Neural cell (in vitro differentiated cells): ENCODE data around the gene PATL2. TPM values are rescaled to one million over a fixed set of nuclear protein-coding genes. Genes with fewer than 3 reads are reported as not detected.
A peak's percentile ranks its signal among the peaks of the same experiment; 100 is the strongest.

Experiments used
- H2AFZ ChIP-seq: fragments of 200-600, 300-800 bp; sonication (generic), shearing (Covaris generic); 2 replicates; pipeline ENCODE4 v1.6.0; 2014; ENCODE audit warnings: low read depth, mild to moderate bottlenecking, antibody characterized with exemption, low read length, moderate library complexity
- H3F3A ChIP-seq: fragments of 200-600 bp; shearing (Covaris generic); 2 replicates; pipeline ENCODE4 v1.6.1; 2016; ENCODE audit warnings: mild to moderate bottlenecking, moderate library complexity, mixed read lengths, antibody characterized with exemption, low read length; ENCODE audit not compliant: insufficient read depth, poor library complexity, severe bottlenecking
- H3K27ac ChIP-seq: fragments of 200-600, 300-800 bp; sonication (generic), shearing (Covaris generic); 2 replicates; pipeline ENCODE4 v1.5.1; 2014; ENCODE audit warnings: mild to moderate bottlenecking, low read length, moderate library complexity
- H3K27me3 ChIP-seq: fragments of 300-800, 200-600 bp; sonication (generic), shearing (Covaris generic); 2 replicates; pipeline ENCODE4 v1.6.0; 2014; ENCODE audit warnings: mild to moderate bottlenecking, low read depth, low read length, moderate library complexity; ENCODE audit not compliant: insufficient read depth
- H3K36me3 ChIP-seq: fragments of 300-800, 200-600 bp; sonication (generic), shearing (Covaris generic); 2 replicates; pipeline ENCODE4 v1.5.1; 2014; ENCODE audit warnings: mild to moderate bottlenecking, antibody characterized with exemption, low read length, moderate library complexity; ENCODE audit not compliant: insufficient read depth
- H3K4me2 ChIP-seq: fragments of 300-800, 200-600 bp; sonication (generic), shearing (Covaris generic); 2 replicates; pipeline ENCODE4 v1.6.0; 2014; ENCODE audit warnings: mild to moderate bottlenecking, low read length
- H3K4me3 ChIP-seq: fragments of 300-800, 200-600 bp; sonication (generic), shearing (Covaris generic); 2 replicates; pipeline ENCODE4 v1.5.1; 2014; ENCODE audit warnings: mild to moderate bottlenecking, low read length, moderate library complexity
- H3K79me2 ChIP-seq: fragments of 200-600 bp; shearing (Covaris generic); replicated peaks from 2 replicates; pipeline ENCODE4 v1.6.0; 2014; ENCODE audit warnings: mild to moderate bottlenecking, low read length, moderate library complexity; ENCODE audit not compliant: insufficient read depth
- H3K9ac ChIP-seq: fragments of 300-800, 200-600 bp; sonication (generic), shearing (Covaris generic); 2 replicates; pipeline ENCODE4 v1.6.1; 2016; ENCODE audit warnings: mild to moderate bottlenecking, low read length, mixed read lengths
- H3K9me2 ChIP-seq: fragments of 200-600 bp; shearing (Covaris generic); 2 replicates; pipeline ENCODE4 v1.6.1; 2016; ENCODE audit warnings: mild to moderate bottlenecking, low read length, mixed read lengths; ENCODE audit not compliant: insufficient read depth
- H3K9me3 ChIP-seq: fragments of 200-600, 300-800 bp; sonication (generic), shearing (Covaris generic); 2 replicates; pipeline ENCODE4 v1.6.1; 2016; ENCODE audit warnings: mild to moderate bottlenecking, mixed run types, low read length, moderate library complexity, mixed read lengths
- H4K20me1 ChIP-seq: fragments of 200-600 bp; shearing (Covaris generic); 2 replicates; pipeline ENCODE4 v1.6.1; 2016; ENCODE audit warnings: mild to moderate bottlenecking, mixed run types; ENCODE audit not compliant: insufficient read depth
- EP300 ChIP-seq: fragments of 450-650 bp; conservative IDR thresholded peaks from 2 replicates; pipeline ENCODE4 v1.6.1; 2014; ENCODE audit warnings: antibody characterized with exemption, mild to moderate bottlenecking, moderate library complexity; ENCODE audit not compliant: poor library complexity, severe bottlenecking
- EZH2 ChIP-seq: fragments of 200-600, 300-800 bp; shearing (Covaris generic), sonication (generic); IDR thresholded peaks from 2 replicates; pipeline ENCODE4 v1.6.1; 2014; ENCODE audit warnings: antibody characterized with exemption, low read length, borderline replicate concordance, mild to moderate bottlenecking; ENCODE audit not compliant: insufficient read depth, poor library complexity, severe bottlenecking
- MXI1 ChIP-seq: fragments of 450-650 bp; conservative IDR thresholded peaks from 2 replicates; pipeline ENCODE4 v1.6.1; 2014; ENCODE audit warnings: antibody characterized with exemption, mild to moderate bottlenecking; ENCODE audit not compliant: poor library complexity, severe bottlenecking
- POLR2AphosphoS5 ChIP-seq: IDR thresholded peaks from 2 replicates; pipeline ENCODE4 v1.6.1; 2012
- RAD21 ChIP-seq: fragments of 450-650 bp; conservative IDR thresholded peaks from 2 replicates; pipeline ENCODE4 v1.6.1; 2014; ENCODE audit warnings: antibody characterized with exemption, mild to moderate bottlenecking, moderate library complexity
- REST ChIP-seq: IDR thresholded peaks from 2 replicates; pipeline ENCODE4 v1.6.1; 2012; ENCODE audit warnings: borderline replicate concordance
- SMC3 ChIP-seq: fragments of 450-650 bp; conservative IDR thresholded peaks from 2 replicates; pipeline ENCODE4 v1.6.1; 2014; ENCODE audit warnings: antibody characterized with exemption, mild to moderate bottlenecking, moderate library complexity; ENCODE audit not compliant: poor library complexity
- TAF1 ChIP-seq: IDR thresholded peaks from 2 replicates; pipeline ENCODE4 v1.6.1; 2012; ENCODE audit warnings: low read depth
- polyA plus RNA-seq: library from polyadenylated mRNA; depleted of rRNA; stranded (reverse); fragments of >200 nt; gene quantifications from 2 replicates; pipeline ENCODE4 v1.2.3, GENCODE V29; 2014
- TF ChIP-seq, protein P1 (sequence below): fragments of 450-650 bp; IDR thresholded peaks from 2 replicates; pipeline ENCODE4 v1.5.1; 2014; ENCODE audit warnings: antibody characterized with exemption, mild to moderate bottlenecking, moderate library complexity; ENCODE audit not compliant: poor library complexity, severe bottlenecking

Gene PATL2
- polyA plus RNA-seq, 1 donor from 2014 or later, result not detected

GRCh38 chr15:44666210-44667038, 44.7 kb downstream of the PATL2 start:
- no peaks in the 10 kb centered on the region for H3K9me2 ChIP-seq
- peaks cover 14% of the 10 kb centered on the region for H3K79me2 ChIP-seq
- no peaks in the 10 kb centered on the region for H4K20me1 ChIP-seq
- no peak overlapping the region for H2AFZ ChIP-seq
- H3F3A ChIP-seq, result no peaks in the 10 kb centered on the region
- H3K9me3 ChIP-seq, result no peaks in the 10 kb centered on the region
- H3K27ac ChIP-seq, result no peak overlapping the region
- no peak overlapping the region for H3K9ac ChIP-seq
- H3K4me3 ChIP-seq, result no peak overlapping the region
- H3K4me2 ChIP-seq, result no peak overlapping the region
- H3K27me3 ChIP-seq, result no peaks in the 10 kb centered on the region
- H3K36me3 ChIP-seq, result no peaks in the 10 kb centered on the region
- no peak for TF ChIP-seq MXI1
- TF ChIP-seq EZH2, result no peak
- TF ChIP-seq, protein P1, sequence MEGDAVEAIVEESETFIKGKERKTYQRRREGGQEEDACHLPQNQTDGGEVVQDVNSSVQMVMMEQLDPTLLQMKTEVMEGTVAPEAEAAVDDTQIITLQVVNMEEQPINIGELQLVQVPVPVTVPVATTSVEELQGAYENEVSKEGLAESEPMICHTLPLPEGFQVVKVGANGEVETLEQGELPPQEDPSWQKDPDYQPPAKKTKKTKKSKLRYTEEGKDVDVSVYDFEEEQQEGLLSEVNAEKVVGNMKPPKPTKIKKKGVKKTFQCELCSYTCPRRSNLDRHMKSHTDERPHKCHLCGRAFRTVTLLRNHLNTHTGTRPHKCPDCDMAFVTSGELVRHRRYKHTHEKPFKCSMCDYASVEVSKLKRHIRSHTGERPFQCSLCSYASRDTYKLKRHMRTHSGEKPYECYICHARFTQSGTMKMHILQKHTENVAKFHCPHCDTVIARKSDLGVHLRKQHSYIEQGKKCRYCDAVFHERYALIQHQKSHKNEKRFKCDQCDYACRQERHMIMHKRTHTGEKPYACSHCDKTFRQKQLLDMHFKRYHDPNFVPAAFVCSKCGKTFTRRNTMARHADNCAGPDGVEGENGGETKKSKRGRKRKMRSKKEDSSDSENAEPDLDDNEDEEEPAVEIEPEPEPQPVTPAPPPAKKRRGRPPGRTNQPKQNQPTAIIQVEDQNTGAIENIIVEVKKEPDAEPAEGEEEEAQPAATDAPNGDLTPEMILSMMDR, result no peak
- TF ChIP-seq REST, result no peak
- TF ChIP-seq EP300, result no peak
- TF ChIP-seq SMC3, result no peak
- TF ChIP-seq POLR2AphosphoS5, result no peak
- no peak for TF ChIP-seq RAD21
- no peak for TF ChIP-seq TAF1

DNA sequence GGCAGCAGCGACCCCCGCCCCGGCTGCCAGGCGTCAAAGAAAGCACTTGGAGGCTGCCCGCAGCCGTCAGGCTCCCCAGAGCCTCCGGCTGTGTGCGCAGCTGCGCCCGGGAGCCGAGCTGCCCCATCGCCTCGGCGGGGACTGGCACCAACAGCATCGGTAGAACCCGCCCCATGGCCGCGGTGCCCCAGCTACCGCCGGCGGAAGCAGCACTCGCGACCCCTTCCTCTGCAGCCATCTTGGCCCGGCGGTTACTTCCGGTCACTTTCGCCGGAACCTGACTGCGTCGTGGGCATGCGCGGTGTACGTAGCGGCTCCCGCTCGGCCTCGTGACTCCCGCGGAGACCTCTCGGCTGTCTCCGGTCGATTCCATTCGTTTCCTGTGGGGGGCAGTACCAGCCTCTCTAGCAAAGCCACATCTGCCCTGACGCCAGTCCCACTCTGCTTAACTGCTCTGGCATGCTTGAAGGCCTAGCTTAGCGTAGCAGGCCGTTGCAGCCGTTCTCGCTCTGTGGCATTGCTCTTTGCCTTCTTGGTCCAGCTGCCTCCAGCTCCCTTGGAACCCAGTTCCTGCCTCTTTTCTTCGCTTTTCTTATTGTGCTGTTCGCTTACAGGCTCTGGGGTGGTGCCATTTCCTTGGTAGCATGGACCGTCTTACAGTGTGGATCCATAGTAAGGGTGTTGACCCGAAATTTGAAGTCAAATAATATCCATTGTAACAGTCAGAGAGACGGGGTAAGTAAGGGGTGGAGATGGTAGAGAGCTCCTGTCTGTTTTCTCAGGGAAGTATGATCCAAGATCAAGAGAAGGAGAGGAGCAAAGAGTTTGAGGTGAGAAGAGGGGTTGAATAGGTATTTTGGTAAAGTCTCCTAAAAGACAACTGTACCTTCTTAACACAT, 47.5 kb downstream of the PATL2 start, which contains the start of gene SPG11:
Gene SPG11 (minus strand): TSS at position 253 of the 899 bp plus-strand sequence. CDS start 15 bp downstream, at position 238.
- Histone ChIP-seq H3F3A (no peaks in the 10 kb centered on the region), H3K27me3 (no peaks in the 10 kb centered on the region), H3K27ac (peak within 1 kb of the TSS; percentile 88), H3K79me2 (peaks cover 20% of the 10 kb centered on the region), H3K4me3 (peak within 1 kb of the TSS; percentile 97), H4K20me1 (no peaks in the 10 kb centered on the region), H3K9me3 (no peaks in the 10 kb centered on the region), H3K36me3 (no peaks in the 10 kb centered on the region), H3K9me2 (no peaks in the 10 kb centered on the region), H3K9ac (peak within 1 kb of the TSS; percentile 95), H3K4me2 (peak within 1 kb of the TSS; percentile 100), H2AFZ (peak within 1 kb of the TSS; percentile 97)
- TF ChIP-seq POLR2AphosphoS5 (peak; percentile 95), MXI1 (peak; percentile 81), RAD21 (peak; percentile 95), EZH2 (no peak), REST (peak; percentile 57), SMC3 (peak; percentile 93), TAF1 (peak; percentile 82), EP300 (no peak)
- TF ChIP-seq, protein P1, result peak; percentile 99
